C1 segment of cervical spinal cord (tissue), 14 donors: Measurements from ENCODE around the gene SCRT2.
A peak's percentile ranks its signal among the peaks of the same experiment; 100 is the strongest.

ENCODE experiments used
- DNase-seq, 14 donors: peaks; one replicate each; lab custom pipeline; 2025; lab: John Stamatoyannopoulos, UW

Gene SCRT2

GRCh38 chr20:634148-634925 is 41.3 kb downstream of the SCRT2 start:
- peak in 6 of 14 donors; percentile 2 to 50 (median 9) for DNase-seq

- no peak for DNase-seq
These were observed 44.5 kb downstream of the SCRT2 start for GRCh38 chr20:631101-631500.

GRCh38 chr20:626579-626978 is 49.0 kb downstream of the SCRT2 start:
- no peak for DNase-seq

- DNase-seq, result no peak
These were observed 50.2 kb downstream of the SCRT2 start for GRCh38 chr20:625360-625932.

GRCh38 chr20:623704-624103 is 51.9 kb downstream of the SCRT2 start:
- DNase-seq, result no peak

- DNase-seq, result no peak
These were observed 52.6 kb downstream of the SCRT2 start for GRCh38 chr20:623021-623420.

- no peak for DNase-seq
These were observed 53.4 kb downstream of the SCRT2 start for GRCh38 chr20:622161-622560.

GRCh38 chr20:621125-621756 is 54.4 kb downstream of the SCRT2 start:
- DNase-seq, result no peak

GRCh38 chr20:620246-620645 is 55.4 kb downstream of the SCRT2 start:
- no peak for DNase-seq

GRCh38 chr20:618980-619379 is 56.6 kb downstream of the SCRT2 start:
- no peak for DNase-seq

- DNase-seq, result no peak
These were observed 57.5 kb downstream of the SCRT2 start for GRCh38 chr20:617934-618690.

- no peak for DNase-seq
These were observed 60.1 kb downstream of the SCRT2 start for GRCh38 chr20:615514-615913.

- DNase-seq, result no peak
These were observed 63.8 kb downstream of the SCRT2 start for GRCh38 chr20:611843-612185.
